Heart right ventricle (tissue), 16 donors: ENCODE data around the gene PPM1L. TPM values are rescaled to one million over a fixed set of nuclear protein-coding genes. Genes with fewer than 3 reads are reported as not detected.
A peak's percentile ranks its signal among the peaks of the same experiment; 100 is the strongest.

ENCODE experiments used
- ATAC-seq, 8 donors: fragments of 200-7000 bp; cut with Tn5 transposase; one replicate each; pipeline ENCODE4 v1.9.1; 2020; ENCODE audit warnings: mild to moderate bottlenecking in 8 of 8, moderate library complexity in 8 of 8, moderate number of reproducible peaks in 1 of 8
- DNase-seq, 2 donors: peaks; one replicate each; pipeline ENCODE4 v3.0.0-alpha.2; 2020
- H3K27ac ChIP-seq, 10 donors: fragments of 200-600 bp; sonication (generic) in 2 of 10; one replicate each; pipeline versions ENCODE4 v1.5.0 to v1.8.0; 2020 to 2022; ENCODE audit warnings: mild to moderate bottlenecking in 3 of 10
- H3K27me3 ChIP-seq, 7 donors: fragments of 200-600 bp; one replicate each; pipeline ENCODE4 v1.8.0; 2021 to 2022; ENCODE audit warnings: mild to moderate bottlenecking in 2 of 7
- H3K36me3 ChIP-seq, 9 donors: fragments of 200-600 bp; sonication (generic) in 1 of 9; one replicate each; pipeline versions ENCODE4 v1.5.0 to v1.8.0; 2020 to 2022; ENCODE audit warnings: mild to moderate bottlenecking in 2 of 9
- H3K4me1 ChIP-seq, 9 donors: fragments of 200-600 bp; sonication (generic) in 1 of 9; one replicate each; pipeline versions ENCODE4 v1.5.0 to v1.8.0; 2020 to 2022; ENCODE audit warnings: mild to moderate bottlenecking in 4 of 9
- H3K4me3 ChIP-seq, 10 donors: fragments of 200-600 bp; sonication (generic) in 2 of 10; one replicate each; pipeline versions ENCODE4 v1.5.0 to v1.8.0; 2020 to 2022; ENCODE audit warnings: mild to moderate bottlenecking in 7 of 10, moderate library complexity in 2 of 10
- H3K9me3 ChIP-seq, 11 donors: fragments of 200-600 bp in 10 of 11; sonication (generic) in 2 of 11; one replicate each; pipeline versions ENCODE4 v1.5.0 to v1.8.0; 2013 to 2022; ENCODE audit warnings: mild to moderate bottlenecking in 2 of 11, control low read depth in 1 of 11, moderate library complexity in 1 of 11
- WGBS, 2 donors: extraction: QIAGEN DNeasy Blood & Tissue Kit; methylation state at CpG; one replicate each; pipeline ENCODE4 v1.1.7; 2013; ENCODE audit warnings: inconsistent platforms in 1 of 2; 5-methylcytosine and 5-hydroxymethylcytosine counted together
- intact Hi-C, 10 donors: fragments of 100-400 bp; cut with DNase I; formaldehyde crosslinking; loops; one replicate each; pipeline versions ENCODE4 v1.11.1 to v1.14.2; 2022
- polyA plus RNA-seq, 2 donors: library from polyadenylated mRNA; stranded (reverse); fragments of 200-250 nt; gene quantifications; one replicate each; pipeline ENCODE4 v1.2.3, GENCODE V29; 2013
- total RNA-seq, 10 donors: library from RNA; stranded (reverse); fragmentation: NEBNext Ultra II Directional in 3 of 10; extraction: Animal tissue kit (Norgen Biotek cat#: 25700) in 3 of 10; gene quantifications; one replicate each; pipeline versions ENCODE4 v1.2.1 to v1.2.4, GENCODE V29; 2021 to 2023
- TF ChIP-seq, protein P1 (sequence below), 9 donors: fragments of 200-600 bp; sonication (generic) in 2 of 9; IDR thresholded peaks; one replicate each; pipeline versions ENCODE4 v1.5.0 to v1.8.0; 2021 to 2022; ENCODE audit warnings: antibody characterized with exemption in 9 of 9, mild to moderate bottlenecking in 5 of 9, moderate library complexity in 1 of 9
- donor health status: Arrhythmogenic right ventricular cardiomyopathy.
- donor health status: ischemic (EF 13 %, LVEDD 7.1; RV severe dilation, severe dysfunction).
- donor health status: healthy with polysubstance abuse.
- donor health status: DM: no; HTN: yes; CAD: no.
- donor health status: DM: no; HTN: no; CAD: no.
- donor health status: ischemic (EF 25% LVEDD 6.9; RV normal size, moderate dysfunction).
- donor health status: ischemic (EF 25% LVEDD 5.7; RV mildly dilated, moderate dysfunction).
- donor health status: healthy.
- donor health status: DM: yes; HTN: yes; CAD: no.
- donor health status: Ischemic cardiomyopathy.
- donor health status: ischemic (EF 35%, LVEDD 5.7; RV mildly dilated, moderate dysfunction).
- donor health status: nonischemic (EF 11% LVEDD 7.7; RV severe dilation, severe dysfunction).
- donor health status: DM: yes; HTN: yes; CAD: no.
- donor health status: PGD.
- donor health status: ischemic (EF 29% LVEDD 5.4; RV normal size, mild dysfunction).
- donor health status: nonischemic (EF 23%, LVEDD 6.1; RV moderate dilation, normal function).

Gene PPM1L
- total and polyA plus RNA-seq, 12 donors, result 4.4 to 55.5 (median 37.7) TPM

DNA sequence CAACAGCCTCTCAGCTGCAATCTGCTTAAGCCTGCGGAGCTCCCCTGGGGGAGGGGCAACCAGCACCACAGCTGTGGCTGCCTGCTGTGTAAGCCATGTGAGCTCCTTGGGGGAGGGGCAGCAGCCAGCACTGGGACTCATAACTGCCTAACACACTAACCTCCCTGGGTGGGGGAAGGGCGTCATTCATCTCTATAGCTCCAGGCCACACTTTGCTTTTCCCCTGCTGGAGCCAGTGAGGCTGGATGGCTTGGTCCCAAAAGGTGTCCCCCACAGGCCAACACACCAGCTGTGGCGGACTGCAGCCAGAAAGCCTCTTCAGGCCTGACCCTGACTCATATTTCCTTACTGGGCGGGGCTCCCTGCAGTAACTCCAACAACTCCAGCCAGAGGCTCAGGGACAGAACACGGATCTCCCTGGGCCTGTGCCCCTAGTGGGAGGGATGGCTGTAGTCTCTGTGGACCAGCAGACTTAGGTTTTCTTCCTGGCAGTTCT lies 129.8 kb downstream of the PPM1L start:
- H3K4me1 ChIP-seq, result peaks cover 0 to 19% (median 3%) of the 10 kb centered on the region in 9 donors
- DNase-seq (peak; percentile 74 to 87), ATAC-seq (peak; percentile 83 to 93 (median 88))
- intact Hi-C loops, result no loop called here
- no peak overlapping the region for H3K27ac ChIP-seq
- H3K36me3 ChIP-seq, result no peaks in the 10 kb centered on the region
- no peak overlapping the region for H3K4me3 ChIP-seq
- TF ChIP-seq, protein P1, sequence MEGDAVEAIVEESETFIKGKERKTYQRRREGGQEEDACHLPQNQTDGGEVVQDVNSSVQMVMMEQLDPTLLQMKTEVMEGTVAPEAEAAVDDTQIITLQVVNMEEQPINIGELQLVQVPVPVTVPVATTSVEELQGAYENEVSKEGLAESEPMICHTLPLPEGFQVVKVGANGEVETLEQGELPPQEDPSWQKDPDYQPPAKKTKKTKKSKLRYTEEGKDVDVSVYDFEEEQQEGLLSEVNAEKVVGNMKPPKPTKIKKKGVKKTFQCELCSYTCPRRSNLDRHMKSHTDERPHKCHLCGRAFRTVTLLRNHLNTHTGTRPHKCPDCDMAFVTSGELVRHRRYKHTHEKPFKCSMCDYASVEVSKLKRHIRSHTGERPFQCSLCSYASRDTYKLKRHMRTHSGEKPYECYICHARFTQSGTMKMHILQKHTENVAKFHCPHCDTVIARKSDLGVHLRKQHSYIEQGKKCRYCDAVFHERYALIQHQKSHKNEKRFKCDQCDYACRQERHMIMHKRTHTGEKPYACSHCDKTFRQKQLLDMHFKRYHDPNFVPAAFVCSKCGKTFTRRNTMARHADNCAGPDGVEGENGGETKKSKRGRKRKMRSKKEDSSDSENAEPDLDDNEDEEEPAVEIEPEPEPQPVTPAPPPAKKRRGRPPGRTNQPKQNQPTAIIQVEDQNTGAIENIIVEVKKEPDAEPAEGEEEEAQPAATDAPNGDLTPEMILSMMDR (IDR thresholded peaks at IDR 0.05), result peak in 1 of 9 donors; percentile 9
- peaks cover 0 to 5% (median 0%) of the 10 kb centered on the region in 11 donors for H3K9me3 ChIP-seq
- 48 to 55% methylated on average over 5 of the region's 5 CpGs for WGBS, 2 donors
- H3K27me3 ChIP-seq, result no peaks in the 10 kb centered on the region

DNA sequence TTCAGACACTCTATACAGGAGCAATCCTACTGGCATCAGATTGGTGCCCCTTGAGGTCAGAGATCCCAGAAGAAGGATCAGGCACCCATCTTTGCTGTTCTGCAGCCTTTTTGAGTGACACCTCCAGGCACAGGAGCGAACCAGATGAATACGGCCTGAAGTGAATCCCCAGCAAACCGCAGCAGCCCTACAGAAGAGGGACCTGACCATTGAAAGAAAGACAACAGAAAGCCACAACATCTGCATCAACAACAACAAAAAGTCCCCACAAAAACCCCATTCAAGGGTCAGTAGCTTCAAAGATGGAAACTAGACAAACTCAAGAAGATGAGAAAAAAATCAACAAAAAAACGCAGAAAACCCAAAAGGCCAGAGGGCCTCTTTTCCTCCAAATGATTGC lies 130.4 kb downstream of the PPM1L start:
- Histone ChIP-seq H3K4me1 (peaks cover 0 to 19% (median 3%) of the 10 kb centered on the region in 9 donors), H3K36me3 (no peaks in the 10 kb centered on the region), H3K9me3 (peaks cover 0 to 5% (median 0%) of the 10 kb centered on the region in 11 donors), H3K27me3 (no peaks in the 10 kb centered on the region), H3K4me3 (no peak overlapping the region), H3K27ac (no peak overlapping the region)
- ATAC-seq (no peak), DNase-seq (no peak)
- 78 to 98% methylated on average over 4 of the region's 4 CpGs for WGBS, 2 donors
- TF ChIP-seq, protein P1 (IDR thresholded peaks at IDR 0.05), result no peak
- intact Hi-C loops, result no loop called here

DNA sequence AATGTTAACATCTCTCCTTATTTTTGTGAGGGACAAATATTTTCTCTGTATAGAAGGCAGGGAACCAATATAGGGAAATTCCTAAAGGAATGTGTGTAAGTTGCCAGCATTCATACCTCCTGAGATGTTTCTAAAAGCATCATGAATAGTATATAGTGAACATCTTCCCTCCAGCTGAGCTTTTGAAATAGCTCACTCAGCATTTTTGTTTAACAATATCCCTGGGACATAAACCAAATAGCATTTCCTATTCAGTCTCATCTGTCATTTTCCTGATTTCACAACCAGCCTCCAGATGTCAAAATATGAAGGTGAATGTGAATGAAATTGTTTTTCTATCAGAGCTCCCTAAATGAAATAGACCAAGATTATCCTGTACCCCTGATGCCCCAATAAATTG lies 137.2 kb downstream of the PPM1L start:
- Histone ChIP-seq H3K27me3 (no peaks in the 10 kb centered on the region), H3K4me3 (no peak overlapping the region), H3K36me3 (no peaks in the 10 kb centered on the region), H3K27ac (no peak overlapping the region), H3K4me1 (peaks cover 0 to 5% (median 0%) of the 10 kb centered on the region in 9 donors), H3K9me3 (peaks cover 0 to 5% (median 0%) of the 10 kb centered on the region in 11 donors)
- ATAC-seq, result no peak
- TF ChIP-seq, protein P1 (IDR thresholded peaks at IDR 0.05), result no peak
- intact Hi-C loops, result no loop called here
- DNase-seq, result no peak

DNA sequence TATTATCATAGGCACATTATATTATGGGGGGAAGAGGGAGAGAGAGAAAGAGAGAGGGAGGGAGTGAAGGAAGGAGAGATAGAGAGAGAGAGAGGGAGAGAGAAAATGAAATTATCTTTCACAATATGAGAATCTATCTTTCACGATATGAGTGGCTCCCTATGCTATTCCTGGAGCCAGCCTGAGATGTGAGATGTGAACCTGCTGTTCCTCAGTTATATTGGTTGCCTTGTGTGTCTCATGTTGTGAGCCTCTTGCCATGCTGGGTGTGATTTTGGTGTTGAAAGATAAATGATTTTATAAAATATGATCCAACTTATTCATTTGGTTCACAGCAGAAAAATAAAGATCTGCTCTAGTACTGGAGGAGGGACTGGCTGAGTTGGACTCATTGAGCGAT lies 148.7 kb downstream of the PPM1L start:
- ATAC-seq, result no peak
- 60 to 66% methylated on average over 2 of the region's 2 CpGs for WGBS, 2 donors
- Histone ChIP-seq H3K4me3 (no peak overlapping the region), H3K27me3 (no peaks in the 10 kb centered on the region), H3K36me3 (no peaks in the 10 kb centered on the region), H3K9me3 (peaks cover 0 to 10% (median 7%) of the 10 kb centered on the region in 11 donors), H3K27ac (no peak overlapping the region), H3K4me1 (no peaks in the 10 kb centered on the region)
- intact Hi-C loops, result no loop called here
- no peak for DNase-seq
- TF ChIP-seq, protein P1 (IDR thresholded peaks at IDR 0.05), result no peak
